ENCODE measurements around the gene NDUFAB1.
"Not testable (repeated sequence)": the region's sequence is repeated elsewhere in the genome, so short reads cannot be mapped to it uniquely, and the experiment has no call there.

The NDUFAB1 gene

GRCh38 chr16:23544436-23544835 is 51.7 kb downstream of the NDUFAB1 start:
- no peak overlapping the region for H3K27ac Mint-ChIP-seq
- H3K4me3 Mint-ChIP-seq, result no peak overlapping the region

GRCh38 chr16:23540817-23541178 is 55.3 kb downstream of the NDUFAB1 start:
- Mint-ChIP-seq H3K36me3 (ENCODE audit: low read depth) (peaks cover 53% of the 10 kb centered on the region), H3K4me1 (ENCODE audit: low read depth) (peaks cover 13% of the 10 kb centered on the region)
- H3K4me3 Mint-ChIP-seq, H3K9me3 Mint-ChIP-seq, H3K27ac Mint-ChIP-seq, H3K27me3 Mint-ChIP-seq: not testable (repeated sequence)

More at GRCh38 chr16:23544436-23544835, 51.7 kb downstream of the NDUFAB1 start:
- Mint-ChIP-seq H3K4me1 (ENCODE audit: low read depth) (peaks cover 3% of the 10 kb centered on the region), H3K9me3 (no peaks in the 10 kb centered on the region), H3K27me3 (no peaks in the 10 kb centered on the region), H3K36me3 (ENCODE audit: low read depth) (peaks cover 49% of the 10 kb centered on the region)

GRCh38 chr16:23539984-23540816 is 55.9 kb downstream of the NDUFAB1 start:
- Mint-ChIP-seq H3K4me3 (no peak overlapping the region), H3K27ac (no peak overlapping the region), H3K36me3 (ENCODE audit: low read depth) (peaks cover 58% of the 10 kb centered on the region), H3K4me1 (ENCODE audit: low read depth) (peaks cover 13% of the 10 kb centered on the region), H3K9me3 (no peaks in the 10 kb centered on the region), H3K27me3 (no peaks in the 10 kb centered on the region)

- peak overlapping the region; percentile 81 for H3K27ac Mint-ChIP-seq
- no peaks in the 10 kb centered on the region for H3K9me3 Mint-ChIP-seq
- H3K27me3 Mint-ChIP-seq, result no peaks in the 10 kb centered on the region
- H3K4me1 Mint-ChIP-seq (ENCODE audit: low read depth), result peaks cover 13% of the 10 kb centered on the region
- H3K36me3 Mint-ChIP-seq (ENCODE audit: low read depth), result peaks cover 61% of the 10 kb centered on the region
- H3K4me3 Mint-ChIP-seq, result no peak overlapping the region
Observed at GRCh38 chr16:23538919-23539278, 57.2 kb downstream of the NDUFAB1 start.

GRCh38 chr16:23537390-23537789 is 58.7 kb downstream of the NDUFAB1 start:
- no peaks in the 10 kb centered on the region for H3K9me3 Mint-ChIP-seq
- H3K4me3 Mint-ChIP-seq, result no peak overlapping the region
- H3K27me3 Mint-ChIP-seq, result no peaks in the 10 kb centered on the region
- H3K36me3 Mint-ChIP-seq (ENCODE audit: low read depth), result peaks cover 64% of the 10 kb centered on the region
- no peak overlapping the region for H3K27ac Mint-ChIP-seq
- peaks cover 13% of the 10 kb centered on the region for H3K4me1 Mint-ChIP-seq (ENCODE audit: low read depth)

GRCh38 chr16:23535901-23536300 is 60.2 kb downstream of the NDUFAB1 start:
- H3K27ac Mint-ChIP-seq, result no peak overlapping the region
- H3K4me3 Mint-ChIP-seq, result no peak overlapping the region
- H3K36me3 Mint-ChIP-seq (ENCODE audit: low read depth), result peaks cover 68% of the 10 kb centered on the region
- peaks cover 13% of the 10 kb centered on the region for H3K4me1 Mint-ChIP-seq (ENCODE audit: low read depth)
- no peaks in the 10 kb centered on the region for H3K9me3 Mint-ChIP-seq
- no peaks in the 10 kb centered on the region for H3K27me3 Mint-ChIP-seq

- Mint-ChIP-seq H3K27ac (no peak overlapping the region), H3K4me1 (ENCODE audit: low read depth) (peaks cover 13% of the 10 kb centered on the region), H3K9me3 (no peaks in the 10 kb centered on the region), H3K4me3 (no peak overlapping the region), H3K36me3 (ENCODE audit: low read depth) (peaks cover 64% of the 10 kb centered on the region), H3K27me3 (no peaks in the 10 kb centered on the region)
Observed at GRCh38 chr16:23534868-23535860, 61.0 kb downstream of the NDUFAB1 start.

GRCh38 chr16:23532448-23532847 is 63.7 kb downstream of the NDUFAB1 start:
- no peaks in the 10 kb centered on the region for H3K27me3 Mint-ChIP-seq
- H3K9me3 Mint-ChIP-seq, result no peaks in the 10 kb centered on the region
- no peak overlapping the region for H3K4me3 Mint-ChIP-seq
- no peak overlapping the region for H3K27ac Mint-ChIP-seq
- no peaks in the 10 kb centered on the region for H3K4me1 Mint-ChIP-seq (ENCODE audit: low read depth)
- peaks cover 59% of the 10 kb centered on the region for H3K36me3 Mint-ChIP-seq (ENCODE audit: low read depth)
